Limb (tissue), 2 donors: ENCODE results near the gene PRRC2A.

ENCODE experiments used
- DNase-seq, 2 donors: peaks; one replicate each; pipeline ENCODE4 v3.0.0-alpha.2; 2016; ENCODE audit errors: extremely low spot score in 2 of 2

The PRRC2A gene

GRCh38 chr6:31651602-31652191 lies 31.2 kb downstream of the PRRC2A start:
- peak in 1 of 2 donors; percentile 58 for DNase-seq

DNA sequence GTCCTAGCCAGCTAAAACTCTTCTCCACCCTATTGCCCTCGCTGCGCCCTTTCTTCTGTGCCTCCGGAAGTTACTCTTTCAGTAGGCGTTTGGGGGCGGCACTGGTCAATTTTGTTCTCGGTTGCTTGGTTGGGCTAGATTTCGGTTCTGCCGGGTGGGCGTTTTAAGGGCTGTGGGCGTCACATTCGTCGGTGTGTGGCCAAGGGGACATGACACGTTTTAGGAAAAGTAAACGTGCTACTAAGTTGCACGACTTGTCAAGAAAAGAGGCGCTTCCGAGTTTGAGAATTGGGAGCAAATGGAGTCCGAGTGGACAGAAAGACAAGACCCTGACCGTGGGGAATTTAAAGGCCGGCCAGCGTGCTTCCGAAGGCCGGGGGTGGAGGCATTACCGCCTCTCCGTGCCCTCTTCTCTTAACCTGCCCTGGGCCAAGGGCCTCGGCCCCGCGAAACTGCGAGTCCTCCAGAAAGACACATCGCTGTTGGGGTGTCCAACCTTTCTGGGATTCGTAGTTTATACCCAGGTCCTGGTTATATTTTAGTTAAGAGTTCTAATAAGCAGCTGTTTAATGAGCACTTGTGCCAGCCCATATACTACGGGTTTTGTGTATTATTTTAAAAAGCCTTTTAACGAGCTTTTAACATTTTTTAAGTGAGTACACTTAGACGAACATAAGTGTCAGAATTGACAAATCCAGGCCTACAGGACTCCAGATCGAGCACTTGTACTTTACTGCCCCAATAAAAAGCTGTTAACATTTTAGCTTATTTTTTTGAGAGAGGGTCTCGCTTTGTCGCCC lies 32.6 kb downstream of the PRRC2A start:
- DNase-seq, result no peak

DNA sequence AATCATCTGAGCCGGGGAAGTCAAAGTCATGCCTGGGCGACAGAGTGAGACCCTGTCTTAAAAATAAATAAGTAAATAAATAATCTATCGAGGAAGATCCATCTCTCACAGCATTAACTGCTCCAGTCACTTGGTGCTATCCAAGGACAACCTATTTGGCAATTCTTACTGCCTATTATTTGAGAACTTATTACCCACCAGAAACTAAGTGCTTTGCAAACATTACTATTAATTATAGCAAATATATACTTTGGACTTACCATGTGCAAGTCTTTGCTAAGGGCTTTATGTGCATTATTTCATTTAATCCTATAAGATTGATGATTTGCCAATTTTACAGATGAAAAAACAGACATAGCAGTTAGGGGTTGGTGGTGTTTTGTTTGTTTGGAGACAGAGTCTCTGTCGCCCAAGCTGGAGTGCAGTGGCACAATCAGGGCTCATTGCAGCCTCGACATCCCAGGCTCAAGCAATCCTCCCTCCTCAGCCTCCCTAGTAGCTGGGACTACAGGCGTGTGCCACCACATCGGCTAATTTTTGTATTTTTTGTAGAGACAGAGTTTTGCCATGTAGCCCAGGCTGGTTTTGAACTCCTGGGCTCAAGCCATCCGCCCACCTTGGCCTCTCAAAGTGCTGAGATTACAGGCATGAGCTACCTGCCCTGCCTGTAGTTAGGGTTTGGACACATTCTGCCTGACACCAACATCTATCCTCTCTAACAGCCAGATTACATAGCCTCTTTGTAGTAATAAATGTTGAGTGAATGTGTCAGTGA lies 34.2 kb downstream of the PRRC2A start:
- no peak for DNase-seq

DNA sequence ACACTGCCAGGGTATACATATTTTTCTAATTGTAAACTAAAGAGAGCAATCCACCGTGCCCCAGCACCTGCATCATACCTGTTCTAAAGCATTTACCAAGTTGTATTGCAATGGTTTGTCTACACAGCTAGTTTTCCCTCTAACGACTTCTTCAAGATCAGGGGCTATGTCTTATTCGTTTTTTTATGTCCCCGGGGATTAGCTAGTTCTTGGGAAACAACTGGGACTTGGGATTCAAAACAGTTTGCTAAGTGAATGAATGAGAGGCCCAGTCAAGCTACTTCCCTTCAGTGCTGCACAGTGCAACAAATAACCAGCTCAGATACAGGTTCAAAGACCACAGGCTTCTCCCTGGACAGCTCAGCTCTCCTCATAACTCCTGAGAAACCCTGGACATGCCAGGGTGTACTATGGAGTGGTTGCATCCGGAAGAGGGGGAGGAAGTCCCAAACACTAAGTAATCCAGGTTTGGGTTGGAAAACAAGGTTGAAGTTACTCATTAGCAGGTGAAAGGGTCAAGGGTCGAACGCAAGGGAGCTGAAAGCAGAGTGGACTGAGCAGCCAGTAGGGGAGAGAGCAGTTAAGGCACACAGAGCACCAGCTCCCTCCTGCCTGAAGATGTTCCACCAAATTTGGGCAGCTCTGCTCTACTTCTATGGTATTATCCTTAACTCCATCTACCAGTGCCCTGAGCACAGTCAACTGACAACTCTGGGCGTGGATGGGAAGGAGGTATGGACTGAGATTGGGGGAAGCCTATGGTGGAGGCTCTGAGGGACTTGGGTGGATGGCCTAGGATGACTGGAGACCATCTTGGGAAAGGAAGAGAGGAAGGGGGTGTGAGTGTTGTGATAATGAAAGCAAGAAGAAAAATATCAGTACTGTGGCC lies 35.1 kb downstream of the PRRC2A start, which contains the start of gene APOM:
TSS of gene APOM (plus strand) at position 546 of the 889 bp plus-strand sequence. CDS start at position 619, 73 bp downstream.
- DNase-seq, result no peak

- no peak for DNase-seq
Observed at GRCh38 chr6:31657406-31658157, 37.1 kb downstream of the PRRC2A start.

DNA sequence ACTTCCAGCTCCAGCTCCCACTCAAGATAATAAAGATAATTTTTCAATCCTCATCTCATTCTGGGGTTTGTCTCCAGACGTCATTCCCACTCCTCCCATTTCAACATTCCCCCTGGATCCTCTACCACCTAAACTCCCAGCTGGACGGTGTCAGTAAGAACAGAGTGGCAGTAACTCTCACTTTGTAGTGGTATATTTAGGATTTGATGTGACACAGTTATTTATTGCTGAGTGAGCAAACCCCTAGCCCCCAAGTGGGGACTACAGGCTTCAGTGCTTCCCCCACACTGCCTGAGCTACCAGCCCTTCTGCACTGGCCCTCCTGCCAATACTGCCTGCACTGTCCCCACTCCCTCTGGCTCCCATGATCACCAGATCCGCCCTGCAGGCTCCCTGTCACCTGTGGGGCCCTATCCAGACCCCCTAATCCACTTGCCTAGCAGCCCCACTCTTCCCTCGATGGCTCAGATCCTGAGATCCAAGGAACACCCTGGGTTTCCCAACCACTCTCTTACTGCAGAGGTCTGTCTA lies 37.7 kb downstream of the PRRC2A start:
- DNase-seq, result no peak

DNA sequence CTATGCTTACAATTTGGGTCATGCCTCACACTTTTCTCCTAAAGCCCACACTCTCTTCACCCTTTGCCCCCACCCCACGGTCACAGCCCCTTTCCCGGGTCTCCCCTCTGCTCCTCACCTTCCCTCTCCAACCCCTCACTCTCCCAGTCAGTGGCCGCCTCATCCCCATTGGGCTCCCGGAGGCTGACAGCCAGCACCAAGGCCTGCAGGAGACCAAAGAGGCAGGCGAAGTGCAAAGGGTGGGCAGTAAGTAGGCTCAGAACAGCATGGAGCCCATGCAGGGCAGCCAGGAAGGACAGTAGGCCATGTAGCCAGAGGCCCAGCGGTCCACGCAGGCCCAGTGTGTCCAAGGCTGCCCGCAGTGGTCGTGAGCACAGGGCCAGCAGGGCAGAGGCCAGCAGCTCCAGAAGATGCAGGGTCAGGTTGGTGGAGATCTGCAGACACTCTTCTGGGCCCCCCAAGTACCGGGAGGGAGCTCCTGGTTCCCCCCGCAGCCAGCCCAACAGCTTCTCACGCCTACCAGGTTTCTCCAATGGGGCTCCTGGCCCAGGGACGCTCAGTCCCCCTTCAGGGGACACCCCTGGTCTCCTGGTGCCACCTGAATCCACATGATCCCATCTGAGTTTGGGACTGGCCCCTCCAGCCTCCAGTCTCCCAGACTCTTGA lies 38.6 kb downstream of the PRRC2A start:
- no peak for DNase-seq

DNA sequence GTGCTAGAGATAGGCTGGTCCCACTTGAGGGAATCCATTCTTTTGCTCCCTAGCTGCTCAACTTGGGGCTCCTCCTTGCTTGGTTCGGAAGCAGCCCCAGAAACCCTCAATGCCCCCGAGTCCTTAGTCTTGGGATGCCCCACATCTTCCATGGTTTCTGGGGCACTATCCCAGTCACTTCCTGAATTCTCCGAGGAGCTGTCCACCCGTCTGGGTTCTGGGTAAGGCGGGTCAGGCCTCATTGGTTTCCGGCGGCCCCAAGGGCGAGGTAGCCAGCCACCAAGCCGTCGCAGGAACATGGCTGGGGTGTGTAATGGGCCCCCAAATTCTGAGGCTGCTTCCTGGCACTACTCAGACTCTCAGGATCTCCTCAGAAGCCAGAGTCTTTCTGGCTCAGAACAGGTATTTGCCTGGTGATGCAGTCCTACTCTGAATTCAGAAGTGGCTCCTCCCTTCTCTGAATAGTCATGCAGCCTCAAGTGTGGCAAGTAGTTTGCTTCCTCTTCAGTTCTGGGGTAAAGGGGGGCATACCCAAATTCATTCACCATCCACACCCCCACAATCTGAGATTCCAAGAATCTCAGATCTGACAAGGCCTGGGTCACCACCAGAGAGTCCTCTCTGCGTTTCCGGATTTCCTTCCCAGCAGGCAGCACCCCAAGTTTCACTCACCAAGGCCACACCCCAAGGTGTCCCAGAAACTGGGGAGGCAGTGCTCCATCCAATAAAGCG lies 39.3 kb downstream of the PRRC2A start:
- DNase-seq, result no peak

DNA sequence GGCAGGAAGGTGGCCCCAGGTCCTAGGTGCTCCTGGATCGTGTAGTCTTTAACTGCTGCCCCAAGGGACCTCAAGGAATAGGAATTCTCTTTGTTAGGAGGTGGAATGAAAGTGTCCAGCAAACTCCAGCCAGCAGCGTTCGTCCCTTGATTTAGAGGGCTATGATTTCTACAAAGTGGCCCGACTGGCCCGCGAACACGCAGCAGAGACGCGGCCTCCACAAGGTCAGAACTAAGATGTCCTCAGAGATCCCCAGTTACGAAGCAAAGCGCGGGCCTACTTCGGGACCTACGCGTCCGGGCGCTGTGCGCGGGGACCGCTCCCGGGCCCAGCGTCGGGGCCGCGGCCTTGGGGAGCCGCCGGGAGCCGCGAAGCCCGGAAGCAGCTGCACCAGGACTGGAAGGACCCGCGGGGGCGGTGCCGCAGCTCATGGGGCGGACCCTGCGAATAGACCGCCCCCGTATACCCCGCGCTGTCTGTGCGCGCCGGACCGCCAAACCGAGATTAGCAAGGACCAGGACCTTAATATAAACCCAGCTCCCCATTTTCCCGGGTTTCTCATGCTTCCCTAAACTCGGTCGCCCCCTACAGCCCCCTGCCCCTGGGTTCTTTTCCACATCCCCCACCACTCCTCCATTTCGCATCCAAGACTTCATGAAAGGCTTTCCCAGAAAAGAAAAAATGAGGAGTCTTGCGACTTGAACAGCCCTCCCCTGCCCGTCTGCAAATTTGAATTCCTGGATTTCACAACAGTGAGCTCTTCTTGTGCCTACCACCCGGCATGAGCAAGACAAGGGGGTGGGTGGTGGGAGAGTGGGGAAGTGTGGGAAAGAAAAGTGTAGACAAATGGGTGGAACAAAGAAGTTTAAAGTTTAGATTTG lies 40.1 kb downstream of the PRRC2A start, which contains the start of gene C6orf47:
TSS of gene C6orf47 (minus strand) at position 398 of the 881 bp plus-strand sequence. CDS start 831 bp downstream, outside the sequence.
- peak; percentile 89 to 90 for DNase-seq

DNA sequence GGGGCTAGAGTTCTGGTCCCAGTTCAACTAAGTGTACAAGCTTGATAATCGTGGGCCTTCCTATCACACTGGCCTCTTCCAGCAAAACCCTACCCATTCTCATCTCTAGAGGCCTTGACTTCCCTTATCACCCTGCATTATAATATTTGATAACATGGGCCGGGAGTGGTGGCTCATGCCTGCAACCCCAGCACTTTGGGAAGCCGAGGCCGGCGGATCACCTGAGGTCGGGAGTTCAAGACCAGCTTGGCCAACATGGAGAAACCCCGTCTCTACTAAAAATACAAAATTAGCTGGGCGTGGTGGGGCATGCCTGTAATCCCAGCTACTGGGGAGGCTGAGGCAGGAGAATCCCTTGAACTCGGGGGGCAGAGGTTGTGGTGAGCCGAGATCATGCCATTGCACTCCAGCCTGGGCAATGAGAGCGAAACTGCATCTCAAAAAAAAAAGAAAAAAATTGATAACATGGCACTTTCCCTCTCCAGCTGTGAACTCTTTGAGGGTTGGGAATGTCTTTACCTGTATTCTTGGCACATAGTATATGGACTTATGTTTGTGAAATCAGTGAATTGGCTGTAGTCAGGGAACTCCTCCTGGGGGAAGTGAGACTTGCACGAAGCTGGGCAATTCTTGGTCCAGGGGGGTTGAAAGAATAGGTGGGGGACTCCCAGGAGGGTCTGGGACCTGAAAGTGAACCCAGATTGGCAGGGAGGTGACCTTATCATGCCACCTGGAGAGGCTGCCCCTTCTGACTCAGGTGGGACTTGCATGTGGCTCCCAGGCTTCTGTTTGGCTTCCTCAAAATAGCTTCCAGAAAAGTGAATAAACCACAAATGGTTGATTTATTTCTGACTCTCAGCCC lies 41.0 kb downstream of the PRRC2A start:
- no peak for DNase-seq

GRCh38 chr6:31662124-31662723 lies 41.7 kb downstream of the PRRC2A start:
- no peak for DNase-seq

DNA sequence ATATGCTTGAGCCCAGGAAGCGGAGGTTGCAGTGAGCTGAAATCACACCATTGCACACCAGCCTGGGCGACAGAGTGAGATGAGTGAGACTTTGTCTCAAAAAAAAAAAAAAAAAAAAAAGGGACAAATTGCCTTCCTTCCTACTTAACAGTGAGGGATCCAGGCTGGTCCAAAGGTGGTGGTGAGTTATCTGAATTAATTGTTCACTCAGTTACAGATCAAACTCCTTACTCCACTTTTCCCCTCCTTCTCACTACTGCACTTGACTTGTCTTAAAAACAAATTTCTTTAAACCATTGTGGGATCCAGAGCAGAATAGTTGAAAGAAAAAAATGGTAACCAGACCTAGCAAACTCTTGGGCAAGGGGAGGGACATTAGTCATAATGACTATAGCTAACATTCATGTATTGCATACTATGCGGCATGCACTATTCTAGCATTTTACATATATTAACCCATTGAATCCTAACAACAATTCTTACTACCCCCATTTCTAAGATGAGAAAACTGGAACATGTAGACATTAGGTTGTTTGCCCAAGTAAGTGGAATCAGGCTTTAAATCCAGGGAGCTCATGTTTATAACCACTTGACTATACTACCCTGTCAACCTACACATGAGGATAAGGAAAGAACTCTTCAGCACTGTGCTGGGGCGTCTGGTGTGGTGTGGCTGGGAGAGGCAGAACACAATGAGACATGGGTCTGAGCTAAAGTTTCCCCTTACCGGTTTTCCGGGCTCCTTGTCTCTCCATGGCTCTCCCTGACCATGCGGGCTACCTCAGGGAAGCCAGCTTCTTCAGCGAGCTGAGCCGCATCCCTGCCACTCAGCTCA lies 42.8 kb downstream of the PRRC2A start:
- DNase-seq, result no peak

- no peak for DNase-seq
Observed at GRCh38 chr6:31663961-31664789, 43.7 kb downstream of the PRRC2A start.

GRCh38 chr6:31664790-31665500 lies 44.4 kb downstream of the PRRC2A start, which contains the start of gene GPANK1:
GPANK1 (minus strand) TSS chr6:31664997; CDS start chr6:31664478, 519 bp downstream.
- peak; percentile 85 to 97 for DNase-seq
